Posterior vena cava (tissue), 2 donors: ENCODE measurements around the gene SMIM35. TPM values are rescaled to one million over a fixed set of nuclear protein-coding genes. Genes with fewer than 3 reads are reported as not detected.

Experiments
- DNase-seq: peaks from one replicate; pipeline ENCODE4 v3.0.0-alpha.2; 2020; ENCODE audit warnings: low spot score
- intact Hi-C, 2 donors: fragments of 100-400 bp; cut with DNase I; formaldehyde crosslinking; loops; one replicate each; pipeline versions ENCODE4 v1.14.1 to v1.14.2; 2022 to 2023
- total RNA-seq, 2 donors: library from RNA; stranded (reverse); fragmentation: NEBNext Ultra II Directional; extraction: Animal tissue kit (Norgen Biotek cat#: 25700); gene quantifications; one replicate each; pipeline ENCODE4 v1.2.1, GENCODE V29; 2021
- donor health status: DM: yes; HTN: yes; CAD: no.
- donor health status: DM: yes; HTN: yes; CAD: no.

SMIM35 gene
- total RNA-seq, 2 donors from 2014 or later = not detected

GRCh38 chr11:118111744-118112035, 24.9 kb upstream of the SMIM35 start:
- DNase-seq = peak; percentile 49
- intact Hi-C loops = no loop called here

GRCh38 chr11:118111019-118111743, 24.4 kb upstream of the SMIM35 start:
- peak; percentile 59 for DNase-seq
- intact Hi-C loops = no loop called here

- intact Hi-C loops = no loop called here
- peak; percentile 69 for DNase-seq
Measured at GRCh38 chr11:118109231-118109630, 22.5 kb upstream of the SMIM35 start.

- peak; percentile 47 for DNase-seq
- intact Hi-C loops = no loop called here
Measured at GRCh38 chr11:118108513-118108912, 21.8 kb upstream of the SMIM35 start.

GRCh38 chr11:118106789-118107335, 20.1 kb upstream of the SMIM35 start:
- intact Hi-C loops = no loop called here
- DNase-seq = peak; percentile 40

- intact Hi-C loops = no loop called here
Measured at GRCh38 chr11:118105657-118106305, 19.0 kb upstream of the SMIM35 start.

GRCh38 chr11:118104491-118104890, 17.7 kb upstream of the SMIM35 start:
- DNase-seq = peak; percentile 31
- intact Hi-C loops = no loop called here

More at GRCh38 chr11:118105657-118106305, 19.0 kb upstream of the SMIM35 start:
- peak; percentile 82 for DNase-seq

GRCh38 chr11:118102721-118103261, 16.0 kb upstream of the SMIM35 start:
- peak; percentile 48 for DNase-seq

GRCh38 chr11:118100691-118101232, 14.0 kb upstream of the SMIM35 start:
- peak; percentile 66 for DNase-seq

More at GRCh38 chr11:118102721-118103261, 16.0 kb upstream of the SMIM35 start:
- intact Hi-C loops = no loop called here

GRCh38 chr11:118099838-118100556, 13.2 kb upstream of the SMIM35 start:
- intact Hi-C loops = no loop called here
- DNase-seq = peak; percentile 73

More at GRCh38 chr11:118100691-118101232, 14.0 kb upstream of the SMIM35 start:
- intact Hi-C loops = no loop called here

- intact Hi-C loops = no loop called here
- DNase-seq = peak; percentile 61
Measured at GRCh38 chr11:118098996-118099837, 12.5 kb upstream of the SMIM35 start.

- intact Hi-C loops = no loop called here
- no peak for DNase-seq
Measured at GRCh38 chr11:118095967-118096367, 9.2 kb upstream of the SMIM35 start.

GRCh38 chr11:118095493-118095892, 8.7 kb upstream of the SMIM35 start:
- DNase-seq = no peak

GRCh38 chr11:118092907-118093571, 6.3 kb upstream of the SMIM35 start:
- intact Hi-C loops = no loop called here
- no peak for DNase-seq

More at GRCh38 chr11:118095493-118095892, 8.7 kb upstream of the SMIM35 start:
- intact Hi-C loops = no loop called here

- DNase-seq = no peak
- intact Hi-C loops = no loop called here
Measured at GRCh38 chr11:118091690-118092089, 4.9 kb upstream of the SMIM35 start.

GRCh38 chr11:118090545-118091162, 3.9 kb upstream of the SMIM35 start:
- intact Hi-C loops = no loop called here
- no peak for DNase-seq

GRCh38 chr11:118088531-118088930, 1.8 kb upstream of the SMIM35 start:
- DNase-seq = peak; percentile 89
- intact Hi-C loops = no loop called here

GRCh38 chr11:118087931-118088330, 1.2 kb upstream of the SMIM35 start:
- intact Hi-C loops = no loop called here
- no peak for DNase-seq
